Neural cell (in vitro differentiated cells): Measurements from ENCODE around the gene SCFD1. TPM values are rescaled to one million over a fixed set of nuclear protein-coding genes. Genes with fewer than 3 reads are reported as not detected.

Experiments
- H2AFZ ChIP-seq: fragments of 200-600, 300-800 bp; sonication (generic), shearing (Covaris generic); 2 replicates; pipeline ENCODE4 v1.6.0; 2014; ENCODE audit warnings: low read depth, mild to moderate bottlenecking, antibody characterized with exemption, low read length, moderate library complexity
- H3F3A ChIP-seq: fragments of 200-600 bp; shearing (Covaris generic); 2 replicates; pipeline ENCODE4 v1.6.1; 2016; ENCODE audit warnings: mild to moderate bottlenecking, moderate library complexity, mixed read lengths, antibody characterized with exemption, low read length; ENCODE audit not compliant: insufficient read depth, poor library complexity, severe bottlenecking
- H3K27ac ChIP-seq: fragments of 200-600, 300-800 bp; sonication (generic), shearing (Covaris generic); 2 replicates; pipeline ENCODE4 v1.5.1; 2014; ENCODE audit warnings: mild to moderate bottlenecking, low read length, moderate library complexity
- H3K27me3 ChIP-seq: fragments of 300-800, 200-600 bp; sonication (generic), shearing (Covaris generic); 2 replicates; pipeline ENCODE4 v1.6.0; 2014; ENCODE audit warnings: mild to moderate bottlenecking, low read depth, low read length, moderate library complexity; ENCODE audit not compliant: insufficient read depth
- H3K36me3 ChIP-seq: fragments of 300-800, 200-600 bp; sonication (generic), shearing (Covaris generic); 2 replicates; pipeline ENCODE4 v1.5.1; 2014; ENCODE audit warnings: mild to moderate bottlenecking, antibody characterized with exemption, low read length, moderate library complexity; ENCODE audit not compliant: insufficient read depth
- H3K4me2 ChIP-seq: fragments of 300-800, 200-600 bp; sonication (generic), shearing (Covaris generic); 2 replicates; pipeline ENCODE4 v1.6.0; 2014; ENCODE audit warnings: mild to moderate bottlenecking, low read length
- H3K4me3 ChIP-seq: fragments of 300-800, 200-600 bp; sonication (generic), shearing (Covaris generic); 2 replicates; pipeline ENCODE4 v1.5.1; 2014; ENCODE audit warnings: mild to moderate bottlenecking, low read length, moderate library complexity
- H3K79me2 ChIP-seq: fragments of 200-600 bp; shearing (Covaris generic); replicated peaks from 2 replicates; pipeline ENCODE4 v1.6.0; 2014; ENCODE audit warnings: mild to moderate bottlenecking, low read length, moderate library complexity; ENCODE audit not compliant: insufficient read depth
- H3K9ac ChIP-seq: fragments of 300-800, 200-600 bp; sonication (generic), shearing (Covaris generic); 2 replicates; pipeline ENCODE4 v1.6.1; 2016; ENCODE audit warnings: mild to moderate bottlenecking, low read length, mixed read lengths
- H3K9me2 ChIP-seq: fragments of 200-600 bp; shearing (Covaris generic); 2 replicates; pipeline ENCODE4 v1.6.1; 2016; ENCODE audit warnings: mild to moderate bottlenecking, low read length, mixed read lengths; ENCODE audit not compliant: insufficient read depth
- H3K9me3 ChIP-seq: fragments of 200-600, 300-800 bp; sonication (generic), shearing (Covaris generic); 2 replicates; pipeline ENCODE4 v1.6.1; 2016; ENCODE audit warnings: mild to moderate bottlenecking, mixed run types, low read length, moderate library complexity, mixed read lengths
- H4K20me1 ChIP-seq: fragments of 200-600 bp; shearing (Covaris generic); 2 replicates; pipeline ENCODE4 v1.6.1; 2016; ENCODE audit warnings: mild to moderate bottlenecking, mixed run types; ENCODE audit not compliant: insufficient read depth
- EP300 ChIP-seq: fragments of 450-650 bp; conservative IDR thresholded peaks from 2 replicates; pipeline ENCODE4 v1.6.1; 2014; ENCODE audit warnings: antibody characterized with exemption, mild to moderate bottlenecking, moderate library complexity; ENCODE audit not compliant: poor library complexity, severe bottlenecking
- EZH2 ChIP-seq: fragments of 200-600, 300-800 bp; shearing (Covaris generic), sonication (generic); IDR thresholded peaks from 2 replicates; pipeline ENCODE4 v1.6.1; 2014; ENCODE audit warnings: antibody characterized with exemption, low read length, borderline replicate concordance, mild to moderate bottlenecking; ENCODE audit not compliant: insufficient read depth, poor library complexity, severe bottlenecking
- MXI1 ChIP-seq: fragments of 450-650 bp; conservative IDR thresholded peaks from 2 replicates; pipeline ENCODE4 v1.6.1; 2014; ENCODE audit warnings: antibody characterized with exemption, mild to moderate bottlenecking; ENCODE audit not compliant: poor library complexity, severe bottlenecking
- POLR2AphosphoS5 ChIP-seq: IDR thresholded peaks from 2 replicates; pipeline ENCODE4 v1.6.1; 2012
- RAD21 ChIP-seq: fragments of 450-650 bp; conservative IDR thresholded peaks from 2 replicates; pipeline ENCODE4 v1.6.1; 2014; ENCODE audit warnings: antibody characterized with exemption, mild to moderate bottlenecking, moderate library complexity
- SMC3 ChIP-seq: fragments of 450-650 bp; conservative IDR thresholded peaks from 2 replicates; pipeline ENCODE4 v1.6.1; 2014; ENCODE audit warnings: antibody characterized with exemption, mild to moderate bottlenecking, moderate library complexity; ENCODE audit not compliant: poor library complexity
- TAF1 ChIP-seq: IDR thresholded peaks from 2 replicates; pipeline ENCODE4 v1.6.1; 2012; ENCODE audit warnings: low read depth
- polyA plus RNA-seq: library from polyadenylated mRNA; depleted of rRNA; stranded (reverse); fragments of >200 nt; gene quantifications from 2 replicates; pipeline ENCODE4 v1.2.3, GENCODE V29; 2014
- TF ChIP-seq, protein P1 (sequence below): fragments of 450-650 bp; IDR thresholded peaks from 2 replicates; pipeline ENCODE4 v1.5.1; 2014; ENCODE audit warnings: antibody characterized with exemption, mild to moderate bottlenecking, moderate library complexity; ENCODE audit not compliant: poor library complexity, severe bottlenecking
- TF ChIP-seq, protein P2 (sequence below): IDR thresholded peaks from 2 replicates; pipeline ENCODE4 v1.6.1; 2012; ENCODE audit warnings: borderline replicate concordance

SCFD1 gene
- polyA plus RNA-seq, 1 donor from 2014 or later = 99.4 TPM

- Histone ChIP-seq H3K9me3 (no peaks in the 10 kb centered on the region), H3K4me3 (no peak overlapping the region), H3K9me2 (no peaks in the 10 kb centered on the region), H3K79me2 (no peaks in the 10 kb centered on the region), H2AFZ (no peak overlapping the region), H4K20me1 (no peaks in the 10 kb centered on the region), H3K9ac (no peak overlapping the region), H3K4me2 (no peak overlapping the region), H3K27me3 (no peaks in the 10 kb centered on the region), H3K36me3 (no peaks in the 10 kb centered on the region), H3F3A (no peaks in the 10 kb centered on the region), H3K27ac (no peak overlapping the region)
- TF ChIP-seq, protein P1, sequence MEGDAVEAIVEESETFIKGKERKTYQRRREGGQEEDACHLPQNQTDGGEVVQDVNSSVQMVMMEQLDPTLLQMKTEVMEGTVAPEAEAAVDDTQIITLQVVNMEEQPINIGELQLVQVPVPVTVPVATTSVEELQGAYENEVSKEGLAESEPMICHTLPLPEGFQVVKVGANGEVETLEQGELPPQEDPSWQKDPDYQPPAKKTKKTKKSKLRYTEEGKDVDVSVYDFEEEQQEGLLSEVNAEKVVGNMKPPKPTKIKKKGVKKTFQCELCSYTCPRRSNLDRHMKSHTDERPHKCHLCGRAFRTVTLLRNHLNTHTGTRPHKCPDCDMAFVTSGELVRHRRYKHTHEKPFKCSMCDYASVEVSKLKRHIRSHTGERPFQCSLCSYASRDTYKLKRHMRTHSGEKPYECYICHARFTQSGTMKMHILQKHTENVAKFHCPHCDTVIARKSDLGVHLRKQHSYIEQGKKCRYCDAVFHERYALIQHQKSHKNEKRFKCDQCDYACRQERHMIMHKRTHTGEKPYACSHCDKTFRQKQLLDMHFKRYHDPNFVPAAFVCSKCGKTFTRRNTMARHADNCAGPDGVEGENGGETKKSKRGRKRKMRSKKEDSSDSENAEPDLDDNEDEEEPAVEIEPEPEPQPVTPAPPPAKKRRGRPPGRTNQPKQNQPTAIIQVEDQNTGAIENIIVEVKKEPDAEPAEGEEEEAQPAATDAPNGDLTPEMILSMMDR = no peak
- no peak for TF ChIP-seq TAF1
- TF ChIP-seq RAD21 = no peak
- TF ChIP-seq EZH2 = no peak
- TF ChIP-seq, protein P2, sequence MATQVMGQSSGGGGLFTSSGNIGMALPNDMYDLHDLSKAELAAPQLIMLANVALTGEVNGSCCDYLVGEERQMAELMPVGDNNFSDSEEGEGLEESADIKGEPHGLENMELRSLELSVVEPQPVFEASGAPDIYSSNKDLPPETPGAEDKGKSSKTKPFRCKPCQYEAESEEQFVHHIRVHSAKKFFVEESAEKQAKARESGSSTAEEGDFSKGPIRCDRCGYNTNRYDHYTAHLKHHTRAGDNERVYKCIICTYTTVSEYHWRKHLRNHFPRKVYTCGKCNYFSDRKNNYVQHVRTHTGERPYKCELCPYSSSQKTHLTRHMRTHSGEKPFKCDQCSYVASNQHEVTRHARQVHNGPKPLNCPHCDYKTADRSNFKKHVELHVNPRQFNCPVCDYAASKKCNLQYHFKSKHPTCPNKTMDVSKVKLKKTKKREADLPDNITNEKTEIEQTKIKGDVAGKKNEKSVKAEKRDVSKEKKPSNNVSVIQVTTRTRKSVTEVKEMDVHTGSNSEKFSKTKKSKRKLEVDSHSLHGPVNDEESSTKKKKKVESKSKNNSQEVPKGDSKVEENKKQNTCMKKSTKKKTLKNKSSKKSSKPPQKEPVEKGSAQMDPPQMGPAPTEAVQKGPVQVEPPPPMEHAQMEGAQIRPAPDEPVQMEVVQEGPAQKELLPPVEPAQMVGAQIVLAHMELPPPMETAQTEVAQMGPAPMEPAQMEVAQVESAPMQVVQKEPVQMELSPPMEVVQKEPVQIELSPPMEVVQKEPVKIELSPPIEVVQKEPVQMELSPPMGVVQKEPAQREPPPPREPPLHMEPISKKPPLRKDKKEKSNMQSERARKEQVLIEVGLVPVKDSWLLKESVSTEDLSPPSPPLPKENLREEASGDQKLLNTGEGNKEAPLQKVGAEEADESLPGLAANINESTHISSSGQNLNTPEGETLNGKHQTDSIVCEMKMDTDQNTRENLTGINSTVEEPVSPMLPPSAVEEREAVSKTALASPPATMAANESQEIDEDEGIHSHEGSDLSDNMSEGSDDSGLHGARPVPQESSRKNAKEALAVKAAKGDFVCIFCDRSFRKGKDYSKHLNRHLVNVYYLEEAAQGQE = no peak
- TF ChIP-seq SMC3 = no peak
- no peak for TF ChIP-seq EP300
- TF ChIP-seq MXI1 = no peak
- TF ChIP-seq POLR2AphosphoS5 = no peak
Observed at GRCh38 chr14:30751646-30752416, 129.7 kb downstream of the SCFD1 start.

- no peaks in the 10 kb centered on the region for H3F3A ChIP-seq
- no peak overlapping the region for H2AFZ ChIP-seq
- H3K79me2 ChIP-seq = no peaks in the 10 kb centered on the region
- no peaks in the 10 kb centered on the region for H3K9me2 ChIP-seq
- no peak overlapping the region for H3K27ac ChIP-seq
- H3K4me2 ChIP-seq = no peak overlapping the region
- no peaks in the 10 kb centered on the region for H3K36me3 ChIP-seq
- H3K4me3 ChIP-seq = no peak overlapping the region
- no peak overlapping the region for H3K9ac ChIP-seq
- no peaks in the 10 kb centered on the region for H3K9me3 ChIP-seq
- H4K20me1 ChIP-seq = no peaks in the 10 kb centered on the region
- TF ChIP-seq POLR2AphosphoS5 (no peak), MXI1 (no peak), SMC3 (no peak), EZH2 (no peak)
- TF ChIP-seq, protein P1 = no peak
- no peaks in the 10 kb centered on the region for H3K27me3 ChIP-seq
Observed at GRCh38 chr14:30753452-30753851, 131.3 kb downstream of the SCFD1 start.
